Mucosa of rectum (tissue), 2 donors: ENCODE measurements around the gene CGGBP1.
"Not testable (repeated sequence)": the region's sequence is repeated elsewhere in the genome, so short reads cannot be mapped to it uniquely, and the experiment has no call there.

ENCODE experiments used
- H3K27ac ChIP-seq, 2 donors: one replicate each; pipeline ENCODE4 v1.7.0; 2013; ENCODE audit warnings: inconsistent platforms in 2 of 2, low read depth in 2 of 2, low read length in 2 of 2
- H3K27me3 ChIP-seq, 2 donors: one replicate each; pipeline ENCODE4 v1.7.0; 2013; ENCODE audit warnings: low read length in 2 of 2; ENCODE audit not compliant: control insufficient read depth in 2 of 2, insufficient read depth in 2 of 2
- H3K36me3 ChIP-seq, 2 donors: one replicate each; pipeline ENCODE4 v1.7.0; 2013; ENCODE audit warnings: low read length in 2 of 2; ENCODE audit not compliant: control insufficient read depth in 2 of 2, insufficient read depth in 2 of 2
- H3K4me1 ChIP-seq, 2 donors: one replicate each; pipeline ENCODE4 v1.7.0; 2013; ENCODE audit warnings: low read length in 2 of 2, mild to moderate bottlenecking in 1 of 2; ENCODE audit not compliant: control insufficient read depth in 2 of 2, insufficient read depth in 2 of 2
- H3K4me3 ChIP-seq, 2 donors: one replicate each; pipeline ENCODE4 v1.7.0; 2013; ENCODE audit warnings: low read length in 2 of 2
- H3K9ac ChIP-seq, 2 donors: one replicate each; pipeline ENCODE4 v1.7.0; 2013; ENCODE audit warnings: low read length in 2 of 2, low read depth in 1 of 2, mild to moderate bottlenecking in 1 of 2
- H3K9me3 ChIP-seq, 2 donors: one replicate each; pipeline ENCODE4 v1.7.0; 2013; ENCODE audit warnings: low read length in 2 of 2; ENCODE audit not compliant: control insufficient read depth in 2 of 2
- donor health status: healthy.
- donor health status: Normal muscosa, but diverticular disease.

The CGGBP1 gene

DNA sequence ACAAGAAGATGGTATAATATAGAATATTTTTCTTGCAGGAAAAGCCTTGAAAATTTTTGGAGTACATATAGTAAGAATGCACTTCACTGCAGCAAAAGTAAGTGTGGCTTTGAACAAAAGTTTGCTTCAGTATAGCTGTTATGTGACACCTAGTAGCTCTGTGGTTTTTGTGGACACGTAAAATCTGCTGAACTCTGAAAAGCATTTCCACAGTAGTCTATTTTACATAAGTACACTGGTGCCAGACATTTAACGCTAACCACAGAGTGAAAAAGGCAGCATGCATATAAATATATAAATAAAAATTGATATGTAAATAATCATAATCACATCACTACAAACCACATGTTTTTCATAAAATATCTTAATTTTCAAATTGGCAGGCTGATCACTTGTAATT lies 39.8 kb downstream of the CGGBP1 start:
- H3K4me3 ChIP-seq: no peak overlapping the region
- H3K9ac ChIP-seq: no peak overlapping the region
- no peak overlapping the region for H3K27ac ChIP-seq
- no peaks in the 10 kb centered on the region for H3K4me1 ChIP-seq
- H3K36me3 ChIP-seq: no peaks in the 10 kb centered on the region
- no peaks in the 10 kb centered on the region for H3K27me3 ChIP-seq
- no peaks in the 10 kb centered on the region for H3K9me3 ChIP-seq

DNA sequence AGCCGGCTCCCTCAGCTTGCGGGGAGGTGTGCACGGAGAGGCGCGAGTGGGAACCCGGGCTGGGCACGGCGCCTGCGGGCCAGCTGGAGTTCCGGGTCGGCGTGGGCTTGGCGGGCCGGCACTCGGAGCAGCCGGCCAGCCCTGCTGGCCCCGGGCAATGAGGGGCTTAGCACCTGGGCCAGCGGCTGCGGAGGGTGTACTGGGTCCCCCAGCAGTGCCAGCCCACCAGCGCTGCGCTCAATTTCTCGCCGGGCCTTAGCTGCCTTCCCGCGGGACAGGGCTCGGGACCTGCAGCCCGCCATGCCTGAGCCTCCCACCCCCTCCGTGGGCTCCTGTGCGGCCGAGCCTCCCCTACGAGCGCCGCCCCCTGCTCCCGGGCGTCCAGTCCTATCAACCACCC lies 43.1 kb downstream of the CGGBP1 start:
- H3K4me1 ChIP-seq, H3K27me3 ChIP-seq, H3K9me3 ChIP-seq, H3K27ac ChIP-seq, H3K4me3 ChIP-seq, H3K36me3 ChIP-seq, H3K9ac ChIP-seq: not testable (repeated sequence)

DNA sequence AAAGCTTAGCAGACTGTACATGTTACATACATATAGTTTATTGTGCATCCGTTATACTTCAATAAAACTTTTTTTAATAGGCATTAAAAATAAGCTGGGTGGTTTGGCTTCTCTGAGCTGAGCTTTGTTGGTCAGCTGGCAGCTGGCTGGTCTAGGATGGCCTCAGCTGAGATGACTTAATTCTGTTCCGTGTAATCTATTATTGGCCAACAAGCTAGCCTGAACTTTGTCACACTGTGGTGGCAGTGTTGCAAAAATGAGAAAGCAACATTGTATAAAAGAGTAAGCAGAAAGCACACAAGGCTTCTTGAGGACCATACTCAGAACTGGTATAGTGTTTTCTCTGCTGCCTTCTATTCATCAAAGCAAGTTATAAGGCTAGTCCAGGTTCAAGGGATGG lies 45.2 kb downstream of the CGGBP1 start:
- Histone ChIP-seq H3K9me3 (no peaks in the 10 kb centered on the region), H3K9ac (no peak overlapping the region), H3K27ac (no peak overlapping the region), H3K27me3 (no peaks in the 10 kb centered on the region), H3K4me1 (no peaks in the 10 kb centered on the region), H3K4me3 (no peak overlapping the region), H3K36me3 (no peaks in the 10 kb centered on the region)

DNA sequence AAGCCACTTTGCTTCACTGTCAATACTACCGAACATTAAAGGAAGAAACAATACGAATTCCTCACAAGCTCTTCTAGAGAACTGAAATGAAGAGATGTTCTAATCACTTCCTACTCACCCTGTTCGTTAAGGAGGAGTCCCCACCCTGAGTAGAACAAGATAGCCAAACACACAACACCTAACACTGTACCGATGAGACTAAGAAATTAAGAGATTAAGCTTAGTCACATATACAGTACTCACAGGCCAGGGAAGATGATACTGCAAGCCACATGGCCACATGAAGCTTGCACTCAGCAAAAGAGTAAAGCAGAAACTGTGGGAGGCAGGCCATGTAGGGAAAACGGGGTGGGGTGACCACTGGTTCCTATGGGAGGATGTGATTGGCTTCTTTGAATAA lies 48.0 kb downstream of the CGGBP1 start:
- no peaks in the 10 kb centered on the region for H3K27me3 ChIP-seq
- H3K4me3 ChIP-seq: no peak overlapping the region
- H3K4me1 ChIP-seq: no peaks in the 10 kb centered on the region
- no peak overlapping the region for H3K9ac ChIP-seq
- H3K27ac ChIP-seq: no peak overlapping the region
- H3K36me3 ChIP-seq: no peaks in the 10 kb centered on the region
- no peaks in the 10 kb centered on the region for H3K9me3 ChIP-seq

DNA sequence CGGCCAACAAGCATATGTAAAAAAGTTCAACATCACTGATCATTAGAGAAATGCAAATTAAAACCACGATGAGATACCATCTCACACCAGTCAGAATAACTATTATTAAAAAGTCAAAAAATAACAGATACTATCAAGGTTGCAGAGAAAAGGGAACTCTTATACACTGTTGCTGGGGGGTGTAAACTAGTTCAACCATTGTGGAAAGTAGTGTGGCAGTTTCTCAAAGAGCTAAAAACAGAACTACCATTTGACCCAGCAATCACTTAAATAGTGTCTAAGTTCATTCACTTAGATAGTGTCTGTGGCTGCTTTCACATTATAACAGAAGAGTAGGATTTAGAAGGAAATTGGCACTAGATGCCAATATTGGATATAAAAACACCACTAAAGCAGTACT lies 49.7 kb downstream of the CGGBP1 start:
- Histone ChIP-seq H3K27me3 (no peaks in the 10 kb centered on the region), H3K27ac (no peak overlapping the region), H3K4me3 (no peak overlapping the region), H3K9me3 (no peaks in the 10 kb centered on the region), H3K4me1 (no peaks in the 10 kb centered on the region), H3K9ac (no peak overlapping the region), H3K36me3 (no peaks in the 10 kb centered on the region)

DNA sequence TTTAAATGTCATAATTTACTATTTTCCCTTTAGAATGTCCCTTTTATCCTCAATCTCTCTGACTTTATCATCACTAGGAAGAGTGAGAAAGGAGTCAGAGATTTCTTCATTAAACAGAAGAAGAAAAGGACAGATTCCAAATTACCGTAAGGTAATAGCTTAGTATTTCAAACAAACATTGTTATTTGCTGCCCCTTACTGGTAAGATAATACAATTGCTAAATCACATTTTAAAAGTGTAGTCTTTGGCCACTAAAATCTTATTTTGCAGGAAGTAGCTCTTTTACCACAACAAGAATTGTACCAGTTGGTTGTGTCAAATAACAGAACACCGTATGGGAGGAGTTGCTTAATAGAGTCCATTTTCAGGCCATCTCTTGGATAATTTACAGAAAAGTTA lies 53.7 kb downstream of the CGGBP1 start:
- Histone ChIP-seq H3K27me3 (no peaks in the 10 kb centered on the region), H3K36me3 (no peaks in the 10 kb centered on the region), H3K4me1 (no peaks in the 10 kb centered on the region), H3K9ac (no peak overlapping the region), H3K9me3 (no peaks in the 10 kb centered on the region), H3K4me3 (no peak overlapping the region), H3K27ac (no peak overlapping the region)

DNA sequence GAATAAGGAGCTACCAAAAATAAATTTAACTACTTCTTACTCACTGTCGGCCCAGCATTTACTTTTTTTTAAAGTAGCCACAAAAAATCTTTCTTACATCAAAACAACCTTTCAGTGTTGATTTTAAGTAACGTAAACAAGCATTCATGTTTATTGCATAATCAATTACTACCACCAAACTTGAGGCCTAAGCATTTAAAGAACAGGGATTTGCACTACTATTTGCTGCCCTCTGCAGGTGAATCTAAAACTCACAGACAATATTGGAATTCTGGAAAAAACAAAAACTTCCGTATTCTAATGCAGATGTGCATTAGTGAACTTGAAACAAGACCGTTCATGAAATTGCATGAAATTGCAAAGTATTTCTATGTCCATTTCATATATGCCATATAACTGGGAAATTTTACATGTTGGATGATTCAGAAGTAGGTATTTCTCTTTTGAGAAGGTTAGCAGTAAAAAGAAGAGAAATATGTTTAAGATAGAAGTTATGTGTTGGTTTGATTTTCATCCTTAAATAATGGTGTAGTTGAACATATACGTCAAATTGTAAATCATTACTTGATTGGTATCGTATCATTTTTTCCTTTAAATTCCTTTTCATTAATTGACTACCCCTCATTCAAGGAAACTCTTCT lies 55.6 kb downstream of the CGGBP1 start:
- Histone ChIP-seq H3K4me1 (no peaks in the 10 kb centered on the region), H3K27ac (no peak overlapping the region), H3K36me3 (no peaks in the 10 kb centered on the region), H3K27me3 (no peaks in the 10 kb centered on the region), H3K9me3 (no peaks in the 10 kb centered on the region), H3K4me3 (no peak overlapping the region), H3K9ac (no peak overlapping the region)

DNA sequence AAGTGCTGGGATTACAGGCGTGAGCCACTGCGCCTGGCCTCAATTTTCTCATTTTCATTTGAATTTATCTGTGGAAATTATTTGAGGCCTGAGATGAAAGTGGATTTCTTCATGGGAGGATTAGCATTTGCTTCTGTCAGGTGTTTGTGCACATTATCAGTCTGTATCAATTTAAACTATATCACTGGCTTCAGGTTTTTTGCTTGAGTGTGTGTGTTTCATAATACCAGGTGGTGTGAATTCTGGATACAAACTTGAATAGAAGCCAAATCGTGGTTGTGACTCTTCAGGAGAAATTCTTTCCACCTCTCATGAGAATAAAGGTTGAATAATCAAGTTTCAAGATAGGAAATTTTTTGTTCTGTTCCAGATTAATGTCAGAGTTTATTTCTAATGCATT lies 56.4 kb downstream of the CGGBP1 start:
- H3K27me3 ChIP-seq: no peaks in the 10 kb centered on the region
- H3K9ac ChIP-seq: no peak overlapping the region
- no peaks in the 10 kb centered on the region for H3K36me3 ChIP-seq
- H3K27ac ChIP-seq: no peak overlapping the region
- no peak overlapping the region for H3K4me3 ChIP-seq
- H3K4me1 ChIP-seq: no peaks in the 10 kb centered on the region
- H3K9me3 ChIP-seq: no peaks in the 10 kb centered on the region
